Measurements from ENCODE around the gene PPP6R3. TPM values are rescaled to one million over a fixed set of nuclear protein-coding genes. Genes with fewer than 3 reads are reported as not detected.
"Not testable (repeated sequence)": the region's sequence is repeated elsewhere in the genome, so short reads cannot be mapped to it uniquely, and the experiment has no call there.

Gene PPP6R3
- total RNA-seq, 1 experiment from 2014 or later = 171 TPM

- DNase-seq = no peak
- Histone ChIP-seq H3K4me1 (ENCODE audit: insufficient read depth, low read length) (no peaks in the 10 kb centered on the region), H3K27me3 (ENCODE audit: low read length) (no peaks in the 10 kb centered on the region), H3K9ac (ENCODE audit: low read length) (no peak overlapping the region), H4K20me1 (ENCODE audit: low read length) (peaks cover 72% of the 10 kb centered on the region), H3K27ac (ENCODE audit: low read length) (no peak overlapping the region), H3K4me3 (ENCODE audit: low read length) (no peak overlapping the region), H2AFZ (ENCODE audit: low read length) (no peak overlapping the region), H3K9me2 (replicated peaks; ENCODE audit: low read length) (no peaks in the 10 kb centered on the region), H3K4me2 (ENCODE audit: low read length) (no peak overlapping the region), H3K79me2 (ENCODE audit: low read length) (peaks cover 87% of the 10 kb centered on the region), H3F3A (ENCODE audit: low read length, unreplicated experiment) (no peaks in the 10 kb centered on the region), H3K9me3 (ENCODE audit: low read length) (no peaks in the 10 kb centered on the region), H3K36me3 (ENCODE audit: low read depth, low read length) (peaks cover 20% of the 10 kb centered on the region)
- ChIA-PET CTCF (no interaction called here), POLR2A (ENCODE audit: unreplicated experiment) (interaction anchor here (0.7 kb wide), 1 partner anchor 354 kb away, joined by 3 read pairs; no protein-coding TSS in a partner anchor)
- TF ChIP-seq EZH2 (IDR thresholded peaks at IDR 0.05; ENCODE audit: low read length, unreplicated experiment) = no peak
- intact Hi-C loops (cut with micrococcal nuclease) = no loop called here
- BruUV-seq (replicated peaks) = no TSS peak
- no peak for ATAC-seq
Measured at GRCh38 chr11:68473693-68474092, 13.1 kb downstream of the PPP6R3 start.

- H3K4me1 ChIP-seq (ENCODE audit: insufficient read depth, low read length); ATAC-seq; H3K27me3 ChIP-seq (ENCODE audit: low read length); CTCF ChIA-PET; intact Hi-C loops (cut with micrococcal nuclease); H3K9ac ChIP-seq (ENCODE audit: low read length); H3K9me3 ChIP-seq (ENCODE audit: low read length); POLR2A ChIA-PET (ENCODE audit: unreplicated experiment); DNase-seq; H3K4me3 ChIP-seq (ENCODE audit: low read length); BruUV-seq (replicated peaks); H3K9me2 ChIP-seq (replicated peaks; ENCODE audit: low read length); H3F3A ChIP-seq (ENCODE audit: low read length, unreplicated experiment); H3K27ac ChIP-seq (ENCODE audit: low read length); H2AFZ ChIP-seq (ENCODE audit: low read length); H3K4me2 ChIP-seq (ENCODE audit: low read length): not testable (repeated sequence)
- peaks cover 71% of the 10 kb centered on the region for H4K20me1 ChIP-seq (ENCODE audit: low read length)
- H3K36me3 ChIP-seq (ENCODE audit: low read depth, low read length) = peaks cover 20% of the 10 kb centered on the region
- H3K79me2 ChIP-seq (ENCODE audit: low read length) = peaks cover 87% of the 10 kb centered on the region
Measured at GRCh38 chr11:68475626-68476025, 15.1 kb downstream of the PPP6R3 start.

GRCh38 chr11:68479390-68479789 lies 18.8 kb downstream of the PPP6R3 start:
- Histone ChIP-seq H4K20me1 (ENCODE audit: low read length) (peaks cover 63% of the 10 kb centered on the region), H3K27ac (ENCODE audit: low read length) (no peak overlapping the region), H3K79me2 (ENCODE audit: low read length) (peaks cover 87% of the 10 kb centered on the region), H2AFZ (ENCODE audit: low read length) (no peak overlapping the region), H3K9ac (ENCODE audit: low read length) (no peak overlapping the region), H3K9me3 (ENCODE audit: low read length) (peaks cover 5% of the 10 kb centered on the region; the same call in 1 of the 2 replicates), H3K4me3 (ENCODE audit: low read length) (no peak overlapping the region), H3K4me2 (ENCODE audit: low read length) (no peak overlapping the region), H3K36me3 (ENCODE audit: low read depth, low read length) (peaks cover 12% of the 10 kb centered on the region), H3K9me2 (replicated peaks; ENCODE audit: low read length) (no peaks in the 10 kb centered on the region), H3F3A (ENCODE audit: low read length, unreplicated experiment) (no peaks in the 10 kb centered on the region), H3K4me1 (ENCODE audit: insufficient read depth, low read length) (no peaks in the 10 kb centered on the region), H3K27me3 (ENCODE audit: low read length) (no peaks in the 10 kb centered on the region)
- no peak for ATAC-seq
- ChIA-PET CTCF (no interaction called here), POLR2A (ENCODE audit: unreplicated experiment) (no interaction called here)
- no TSS peak for BruUV-seq (replicated peaks)
- intact Hi-C loops (cut with micrococcal nuclease) = no loop called here
- no peak for TF ChIP-seq EZH2phosphoT487 (IDR thresholded peaks at IDR 0.05; ENCODE audit: borderline replicate concordance, low read length)
- TF ChIP-seq EZH2 (IDR thresholded peaks at IDR 0.05; ENCODE audit: low read length, unreplicated experiment) = no peak
- no peak for TF ChIP-seq CTCF (conservative IDR thresholded peaks at IDR 0.05; ENCODE audit: low read depth, low read length)
- no peak for DNase-seq

- H4K20me1 ChIP-seq (ENCODE audit: low read length) = peaks cover 64% of the 10 kb centered on the region
Measured at GRCh38 chr11:68480193-68480592, 19.6 kb downstream of the PPP6R3 start.

More at GRCh38 chr11:68480193-68480592, 19.6 kb downstream of the PPP6R3 start:
- Histone ChIP-seq H3K4me2 (ENCODE audit: low read length) (no peak overlapping the region), H3K36me3 (ENCODE audit: low read depth, low read length) (peaks cover 16% of the 10 kb centered on the region), H3K9me3 (ENCODE audit: low read length) (peaks cover 5% of the 10 kb centered on the region; the same call in 1 of the 2 replicates), H3K4me1 (ENCODE audit: insufficient read depth, low read length) (no peaks in the 10 kb centered on the region), H3K27me3 (ENCODE audit: low read length) (no peaks in the 10 kb centered on the region), H3K9me2 (replicated peaks; ENCODE audit: low read length) (no peaks in the 10 kb centered on the region), H3K9ac (ENCODE audit: low read length) (no peak overlapping the region), H2AFZ (ENCODE audit: low read length) (no peak overlapping the region), H3K27ac (ENCODE audit: low read length) (no peak overlapping the region), H3F3A (ENCODE audit: low read length, unreplicated experiment) (no peaks in the 10 kb centered on the region), H3K4me3 (ENCODE audit: low read length) (no peak overlapping the region), H3K79me2 (ENCODE audit: low read length) (peaks cover 89% of the 10 kb centered on the region)
- DNase-seq (no peak), ATAC-seq (no peak)
- intact Hi-C loops (cut with micrococcal nuclease) = no loop called here
- POLR2A ChIA-PET (ENCODE audit: unreplicated experiment) = no interaction called here
- CTCF ChIA-PET = interaction anchor here (0.7 kb wide), 1 partner anchor 69 kb away, joined by 3 read pairs; no protein-coding TSS in a partner anchor
- BruUV-seq (replicated peaks) = no TSS peak
- TF ChIP-seq EZH2phosphoT487 (IDR thresholded peaks at IDR 0.05; ENCODE audit: borderline replicate concordance, low read length) (no peak), EZH2 (IDR thresholded peaks at IDR 0.05; ENCODE audit: low read length, unreplicated experiment) (no peak), CTCF (conservative IDR thresholded peaks at IDR 0.05; ENCODE audit: low read depth, low read length) (no peak)

All from PC-3 (cell line).